GM23338 (cell line): ENCODE data around the gene ANKRD63.

ENCODE experiments used
- CREB1 ChIP-seq: fragments of 250-450 bp; sonication (Bioruptor Pico); IDR thresholded peaks from 2 replicates; pipeline ENCODE4 v1.5.0; 2020; ENCODE audit warnings: low read depth, mild to moderate bottlenecking, moderate library complexity
- EZH2 ChIP-seq: fragments of 200-600 bp; sonication (generic); IDR thresholded peaks from one replicate; pipeline ENCODE4 v1.8.0; 2017; ENCODE audit warnings: antibody characterized with exemption, mild to moderate bottlenecking, low read depth; ENCODE audit not compliant: unreplicated experiment
- EZH2phosphoT487 ChIP-seq: fragments of 200-600 bp; sonication (generic); IDR thresholded peaks from one replicate; pipeline ENCODE4 v1.8.1; 2018; ENCODE audit warnings: antibody characterized with exemption; ENCODE audit not compliant: unreplicated experiment
- JUNB ChIP-seq: IDR thresholded peaks from one replicate; pipeline ENCODE4 v1.6.1; 2016; ENCODE audit warnings: antibody characterized with exemption; ENCODE audit not compliant: unreplicated experiment
- NANOG ChIP-seq: IDR thresholded peaks from 2 replicates; pipeline ENCODE4 v1.6.1; 2016; ENCODE audit warnings: antibody characterized with exemption, borderline replicate concordance
- POLR2AphosphoS5 ChIP-seq: IDR thresholded peaks from 2 replicates; pipeline ENCODE4 v1.6.1; 2016; ENCODE audit warnings: antibody characterized with exemption, low read depth
- STAT1 ChIP-seq: IDR thresholded peaks from one replicate; pipeline ENCODE4 v1.6.1; 2016; ENCODE audit warnings: antibody characterized with exemption; ENCODE audit not compliant: unreplicated experiment
- ZNF331 ChIP-seq: fragments of 250-450 bp; sonication (Bioruptor Pico); IDR thresholded peaks from 2 replicates; pipeline ENCODE4 v1.5.0; 2020; ENCODE audit warnings: low read depth, mild to moderate bottlenecking, moderate library complexity
- TF ChIP-seq, protein P1 (sequence below), 2 experiments: fragments of 200-600 bp in 1 of 2; sonication (generic) in 1 of 2; conservative IDR thresholded peaks; 2 replicates each; pipeline versions ENCODE4 v1.5.1 to v1.6.1; 2016 to 2017; ENCODE audit warnings: antibody characterized with exemption in 2 of 2, low read depth in 2 of 2, mild to moderate bottlenecking in 2 of 2, moderate library complexity in 1 of 2
- TF ChIP-seq, protein P2 (sequence below): IDR thresholded peaks from one replicate; pipeline ENCODE4 v1.6.1; 2018; ENCODE audit warnings: antibody characterized with exemption; ENCODE audit not compliant: unreplicated experiment
- TF ChIP-seq, protein P3 (sequence below): IDR thresholded peaks from 2 replicates; pipeline ENCODE4 v1.6.1; 2016; ENCODE audit warnings: antibody characterized with exemption

DNA sequence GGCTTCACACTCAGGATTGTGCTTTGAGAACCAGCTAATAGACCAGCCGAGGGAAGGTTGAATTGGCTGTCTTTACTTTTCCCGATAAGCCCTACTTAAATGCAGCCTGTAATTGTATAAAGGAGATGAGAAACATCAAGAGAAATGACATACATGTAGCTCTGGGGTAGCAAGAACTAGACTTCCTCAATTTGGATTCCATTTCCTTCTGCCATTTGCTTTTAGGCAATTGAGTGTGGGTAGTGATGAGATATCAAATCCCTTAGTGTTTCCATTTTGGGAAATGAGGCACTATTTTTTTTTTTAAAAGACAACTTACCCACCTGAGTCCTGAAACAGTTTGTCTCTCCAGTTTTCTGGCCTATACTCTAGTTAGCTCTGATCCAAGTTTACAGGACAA lies 42.8 kb upstream of the ANKRD63 start:
- TF ChIP-seq, protein P1, sequence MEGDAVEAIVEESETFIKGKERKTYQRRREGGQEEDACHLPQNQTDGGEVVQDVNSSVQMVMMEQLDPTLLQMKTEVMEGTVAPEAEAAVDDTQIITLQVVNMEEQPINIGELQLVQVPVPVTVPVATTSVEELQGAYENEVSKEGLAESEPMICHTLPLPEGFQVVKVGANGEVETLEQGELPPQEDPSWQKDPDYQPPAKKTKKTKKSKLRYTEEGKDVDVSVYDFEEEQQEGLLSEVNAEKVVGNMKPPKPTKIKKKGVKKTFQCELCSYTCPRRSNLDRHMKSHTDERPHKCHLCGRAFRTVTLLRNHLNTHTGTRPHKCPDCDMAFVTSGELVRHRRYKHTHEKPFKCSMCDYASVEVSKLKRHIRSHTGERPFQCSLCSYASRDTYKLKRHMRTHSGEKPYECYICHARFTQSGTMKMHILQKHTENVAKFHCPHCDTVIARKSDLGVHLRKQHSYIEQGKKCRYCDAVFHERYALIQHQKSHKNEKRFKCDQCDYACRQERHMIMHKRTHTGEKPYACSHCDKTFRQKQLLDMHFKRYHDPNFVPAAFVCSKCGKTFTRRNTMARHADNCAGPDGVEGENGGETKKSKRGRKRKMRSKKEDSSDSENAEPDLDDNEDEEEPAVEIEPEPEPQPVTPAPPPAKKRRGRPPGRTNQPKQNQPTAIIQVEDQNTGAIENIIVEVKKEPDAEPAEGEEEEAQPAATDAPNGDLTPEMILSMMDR (conservative IDR thresholded peaks at IDR 0.05; ENCODE audit: low read depth in 2 of 2), result no peak
- TF ChIP-seq EZH2 (no peak), JUNB (no peak), POLR2AphosphoS5 (no peak), NANOG (no peak), CREB1 (CRISPR knock-in tag) (no peak), EZH2phosphoT487 (no peak), STAT1 (no peak), ZNF331 (CRISPR knock-in tag) (no peak)
- TF ChIP-seq, protein P2, sequence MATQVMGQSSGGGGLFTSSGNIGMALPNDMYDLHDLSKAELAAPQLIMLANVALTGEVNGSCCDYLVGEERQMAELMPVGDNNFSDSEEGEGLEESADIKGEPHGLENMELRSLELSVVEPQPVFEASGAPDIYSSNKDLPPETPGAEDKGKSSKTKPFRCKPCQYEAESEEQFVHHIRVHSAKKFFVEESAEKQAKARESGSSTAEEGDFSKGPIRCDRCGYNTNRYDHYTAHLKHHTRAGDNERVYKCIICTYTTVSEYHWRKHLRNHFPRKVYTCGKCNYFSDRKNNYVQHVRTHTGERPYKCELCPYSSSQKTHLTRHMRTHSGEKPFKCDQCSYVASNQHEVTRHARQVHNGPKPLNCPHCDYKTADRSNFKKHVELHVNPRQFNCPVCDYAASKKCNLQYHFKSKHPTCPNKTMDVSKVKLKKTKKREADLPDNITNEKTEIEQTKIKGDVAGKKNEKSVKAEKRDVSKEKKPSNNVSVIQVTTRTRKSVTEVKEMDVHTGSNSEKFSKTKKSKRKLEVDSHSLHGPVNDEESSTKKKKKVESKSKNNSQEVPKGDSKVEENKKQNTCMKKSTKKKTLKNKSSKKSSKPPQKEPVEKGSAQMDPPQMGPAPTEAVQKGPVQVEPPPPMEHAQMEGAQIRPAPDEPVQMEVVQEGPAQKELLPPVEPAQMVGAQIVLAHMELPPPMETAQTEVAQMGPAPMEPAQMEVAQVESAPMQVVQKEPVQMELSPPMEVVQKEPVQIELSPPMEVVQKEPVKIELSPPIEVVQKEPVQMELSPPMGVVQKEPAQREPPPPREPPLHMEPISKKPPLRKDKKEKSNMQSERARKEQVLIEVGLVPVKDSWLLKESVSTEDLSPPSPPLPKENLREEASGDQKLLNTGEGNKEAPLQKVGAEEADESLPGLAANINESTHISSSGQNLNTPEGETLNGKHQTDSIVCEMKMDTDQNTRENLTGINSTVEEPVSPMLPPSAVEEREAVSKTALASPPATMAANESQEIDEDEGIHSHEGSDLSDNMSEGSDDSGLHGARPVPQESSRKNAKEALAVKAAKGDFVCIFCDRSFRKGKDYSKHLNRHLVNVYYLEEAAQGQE, result no peak
- TF ChIP-seq, protein P3, sequence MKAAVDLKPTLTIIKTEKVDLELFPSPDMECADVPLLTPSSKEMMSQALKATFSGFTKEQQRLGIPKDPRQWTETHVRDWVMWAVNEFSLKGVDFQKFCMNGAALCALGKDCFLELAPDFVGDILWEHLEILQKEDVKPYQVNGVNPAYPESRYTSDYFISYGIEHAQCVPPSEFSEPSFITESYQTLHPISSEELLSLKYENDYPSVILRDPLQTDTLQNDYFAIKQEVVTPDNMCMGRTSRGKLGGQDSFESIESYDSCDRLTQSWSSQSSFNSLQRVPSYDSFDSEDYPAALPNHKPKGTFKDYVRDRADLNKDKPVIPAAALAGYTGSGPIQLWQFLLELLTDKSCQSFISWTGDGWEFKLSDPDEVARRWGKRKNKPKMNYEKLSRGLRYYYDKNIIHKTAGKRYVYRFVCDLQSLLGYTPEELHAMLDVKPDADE, result no peak
